Gastrocnemius medialis (tissue), 4 donors: ENCODE results near the gene GTF2I.
"Not testable (repeated sequence)": the region's sequence is repeated elsewhere in the genome, so short reads cannot be mapped to it uniquely, and the experiment has no call there.

Experiments
- POLR2A ChIP-seq, 2 donors: fragments of 450-650 bp; IDR thresholded peaks; one replicate each; pipeline ENCODE4 v1.6.1; 2017; ENCODE audit warnings: antibody characterized with exemption in 2 of 2, mild to moderate bottlenecking in 2 of 2, moderate library complexity in 2 of 2
- TF ChIP-seq, protein P1 (sequence below), 5 experiments: fragments of 450-650 bp in 3 of 5; fragments of 200-600 bp in 2 of 5; sonication (generic) in 2 of 5; IDR thresholded peaks in 4 of 5; conservative IDR thresholded peaks in 1 of 5; 1 replicate in 4 of 5; 2 replicates in 1 of 5; pipeline ENCODE4 v1.5.1; 2016 to 2019; ENCODE audit warnings: antibody characterized with exemption in 5 of 5, mild to moderate bottlenecking in 3 of 5, moderate library complexity in 3 of 5

- TF ChIP-seq, protein P1, sequence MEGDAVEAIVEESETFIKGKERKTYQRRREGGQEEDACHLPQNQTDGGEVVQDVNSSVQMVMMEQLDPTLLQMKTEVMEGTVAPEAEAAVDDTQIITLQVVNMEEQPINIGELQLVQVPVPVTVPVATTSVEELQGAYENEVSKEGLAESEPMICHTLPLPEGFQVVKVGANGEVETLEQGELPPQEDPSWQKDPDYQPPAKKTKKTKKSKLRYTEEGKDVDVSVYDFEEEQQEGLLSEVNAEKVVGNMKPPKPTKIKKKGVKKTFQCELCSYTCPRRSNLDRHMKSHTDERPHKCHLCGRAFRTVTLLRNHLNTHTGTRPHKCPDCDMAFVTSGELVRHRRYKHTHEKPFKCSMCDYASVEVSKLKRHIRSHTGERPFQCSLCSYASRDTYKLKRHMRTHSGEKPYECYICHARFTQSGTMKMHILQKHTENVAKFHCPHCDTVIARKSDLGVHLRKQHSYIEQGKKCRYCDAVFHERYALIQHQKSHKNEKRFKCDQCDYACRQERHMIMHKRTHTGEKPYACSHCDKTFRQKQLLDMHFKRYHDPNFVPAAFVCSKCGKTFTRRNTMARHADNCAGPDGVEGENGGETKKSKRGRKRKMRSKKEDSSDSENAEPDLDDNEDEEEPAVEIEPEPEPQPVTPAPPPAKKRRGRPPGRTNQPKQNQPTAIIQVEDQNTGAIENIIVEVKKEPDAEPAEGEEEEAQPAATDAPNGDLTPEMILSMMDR (IDR thresholded peaks at IDR 0.05 in 4 of 5, conservative IDR thresholded peaks at IDR 0.05 in 1 of 5): not testable (repeated sequence)
- not testable (repeated sequence) for TF ChIP-seq POLR2A (IDR thresholded peaks at IDR 0.05)
These were observed 140.5 kb downstream of the GTF2I start for GRCh38 chr7:74797848-74798622.
